K562 treated with DMSO at 1 percent for 24 hours (cell line): ENCODE results near the gene LAMC3. TPM values are rescaled to one million over a fixed set of nuclear protein-coding genes. Genes with fewer than 3 reads are reported as not detected.

Experiments used
- total RNA-seq: library from RNA; unstranded; fragments of 300-600 nt; gene quantifications from 2 replicates; pipeline ENCODE4 v1.2.3, GENCODE V29; 2022; ENCODE audit warnings: low read depth; ENCODE audit not compliant: insufficient read depth

LAMC3 gene
- total RNA-seq = 0.07 TPM in 1 of 2 replicates, not detected in the other

GRCh38 chr9:131008909-131009618, at the start of gene LAMC3:
TSS of gene LAMC3 (plus strand) at chr9:131009174. CDS start at chr9:131009215, 41 bp downstream.

GRCh38 chr9:131096269-131097125, 87.5 kb downstream of the LAMC3 start, which contains the start of gene AIF1L:
TSS of gene AIF1L (plus strand) at chr9:131096531. CDS start at chr9:131096630, 99 bp downstream.

GRCh38 chr9:131125288-131126058, 116.5 kb downstream of the LAMC3 start, which contains the start of gene NUP214:
TSS of gene NUP214 (plus strand) at chr9:131125586. CDS start at chr9:131125705, 119 bp downstream.

Other genes starting within 250 kb of the LAMC3 start
- gene ABL1, start 173.9 kb upstream of the LAMC3 start, total RNA-seq = 120 and 121 TPM in 2 replicates
- gene QRFP, start 112.4 kb upstream of the LAMC3 start, total RNA-seq = 0.81 and 0.89 TPM in 2 replicates
- 0.21 TPM in 1 of 2 replicates, not detected in the other for gene FIBCD1, start 69.9 kb upstream of the LAMC3 start, total RNA-seq
- gene AIF1L, start 87.4 kb downstream of the LAMC3 start, total RNA-seq = 1.8 and 1.9 TPM in 2 replicates
- 174 and 179 TPM in 2 replicates for gene NUP214, start 116.4 kb downstream of the LAMC3 start, total RNA-seq